Muscle layer of colon (tissue), 2 donors: ENCODE data around the gene SLC9A5.

ENCODE experiments used
- H3K27ac ChIP-seq: one replicate; pipeline ENCODE4 v1.7.0; 2013; ENCODE audit warnings: low read depth, mild to moderate bottlenecking, low read length, moderate library complexity
- H3K27me3 ChIP-seq, 2 donors: one replicate each; pipeline ENCODE4 v1.7.0; 2013; ENCODE audit warnings: low read length in 2 of 2, mild to moderate bottlenecking in 2 of 2; ENCODE audit not compliant: insufficient read depth in 2 of 2, control insufficient read depth in 1 of 2
- H3K36me3 ChIP-seq: one replicate; pipeline ENCODE4 v1.7.0; 2013; ENCODE audit warnings: mild to moderate bottlenecking, low read length; ENCODE audit not compliant: insufficient read depth
- H3K4me1 ChIP-seq: one replicate; pipeline ENCODE4 v1.7.0; 2013; ENCODE audit warnings: mild to moderate bottlenecking, low read length; ENCODE audit not compliant: insufficient read depth
- H3K4me3 ChIP-seq, 2 donors: one replicate each; pipeline ENCODE4 v1.7.0; 2013; ENCODE audit warnings: low read length in 2 of 2, low read depth in 1 of 2, mild to moderate bottlenecking in 1 of 2, moderate library complexity in 1 of 2
- H3K9ac ChIP-seq: one replicate; pipeline ENCODE4 v1.7.0; 2013; ENCODE audit warnings: low read length
- H3K9me3 ChIP-seq: one replicate; pipeline ENCODE4 v1.7.0; 2013; ENCODE audit warnings: mild to moderate bottlenecking, low read length
- donor health status: abdominal sarcoma.
- donor health status: Adenocarcinoma of cecum.

SLC9A5 gene

DNA sequence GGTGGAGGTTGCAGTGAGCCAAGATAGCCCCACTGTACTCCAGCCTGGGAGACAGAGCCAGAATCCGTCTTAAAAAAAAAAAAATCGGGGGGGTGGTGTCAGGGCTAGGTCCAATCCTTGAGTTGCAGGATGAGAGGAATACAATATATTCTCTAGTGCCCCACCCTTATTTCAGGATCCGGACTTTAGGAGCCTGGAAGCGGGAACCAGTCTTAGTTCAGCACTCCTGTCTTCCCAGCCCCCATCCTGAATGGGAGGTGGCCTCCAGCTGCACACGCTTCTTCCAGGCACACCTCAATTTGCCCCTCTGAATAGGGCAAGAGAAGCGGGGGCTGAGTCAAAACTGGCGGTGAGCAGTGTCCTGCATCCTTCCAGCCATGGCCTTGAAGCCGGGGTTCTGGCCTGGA lies 3.1 kb upstream of the SLC9A5 start:
- Histone ChIP-seq H3K9me3 (no peaks in the 10 kb centered on the region), H3K4me1 (peaks cover 40% of the 10 kb centered on the region), H3K27me3 (peaks cover 17 to 23% of the 10 kb centered on the region in 2 donors), H3K27ac (peak overlapping the region; percentile 91), H3K36me3 (no peaks in the 10 kb centered on the region), H3K9ac (peak overlapping the region; percentile 13), H3K4me3 (peak overlapping the region; percentile 73 to 82)

DNA sequence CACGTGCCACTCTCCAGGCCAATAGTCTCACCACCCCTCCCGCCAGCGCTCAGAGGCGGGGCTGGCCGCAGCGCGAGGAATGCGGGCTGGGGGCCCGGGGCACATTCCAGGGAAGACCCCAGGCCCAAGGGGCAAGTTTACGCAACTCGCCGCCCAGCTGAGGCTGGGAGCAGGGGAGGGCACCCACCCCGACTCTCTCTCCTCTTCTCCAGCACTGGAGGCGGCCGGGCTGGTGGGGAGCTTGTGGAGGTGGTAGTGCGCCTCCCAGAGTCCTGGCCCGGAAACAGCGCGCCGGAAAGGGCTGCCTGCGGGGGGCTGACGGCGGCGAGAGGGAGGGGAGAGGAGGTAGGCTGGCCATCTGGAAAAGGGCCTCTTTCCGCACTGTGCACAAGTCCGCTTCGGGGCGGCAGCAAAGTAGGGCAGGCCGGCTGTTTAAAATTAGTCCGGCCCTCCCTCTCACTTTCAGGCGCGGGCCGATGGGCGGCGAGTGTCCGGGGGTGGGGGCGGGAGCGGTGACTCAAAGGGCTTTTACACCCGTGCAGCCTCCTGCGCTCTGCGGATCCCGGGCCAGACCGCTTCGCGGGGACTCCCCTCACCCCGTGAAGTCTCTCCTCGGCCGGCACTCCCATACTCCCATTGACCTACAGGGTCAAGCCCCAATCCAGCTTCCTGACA lies 2.6 kb upstream of the SLC9A5 start:
- H3K27me3 ChIP-seq, result peaks cover 22 to 28% of the 10 kb centered on the region in 2 donors
- peaks cover 39% of the 10 kb centered on the region for H3K4me1 ChIP-seq

DNA sequence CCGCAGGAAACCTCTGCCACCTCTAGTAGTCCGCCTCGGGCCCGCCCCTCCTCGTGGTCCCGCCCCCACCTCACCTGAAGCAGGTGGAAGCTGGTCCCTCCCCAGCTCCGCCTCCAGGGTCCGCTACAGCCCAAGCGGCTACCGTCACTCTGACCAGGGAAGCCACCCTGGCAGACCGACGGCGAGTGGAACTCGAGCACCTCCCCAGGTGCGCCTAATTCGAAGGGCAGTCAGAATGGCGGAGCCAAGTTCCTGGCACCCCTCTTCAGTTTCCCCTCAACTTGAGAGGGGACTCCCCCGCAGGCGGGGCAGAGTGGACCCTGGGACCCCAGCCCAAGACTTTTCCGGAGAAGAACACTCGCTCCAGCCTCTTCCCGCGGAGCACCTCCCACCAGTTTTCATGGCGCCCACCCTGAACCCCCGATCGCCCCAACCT lies 2.0 kb upstream of the SLC9A5 start:
- peaks cover 35% of the 10 kb centered on the region for H3K4me1 ChIP-seq
- peak overlapping the region; percentile 91 for H3K27ac ChIP-seq
- peaks cover 22 to 32% of the 10 kb centered on the region in 2 donors for H3K27me3 ChIP-seq
- H3K36me3 ChIP-seq, result no peaks in the 10 kb centered on the region
- peak overlapping the region; percentile 73 to 82 for H3K4me3 ChIP-seq
- no peaks in the 10 kb centered on the region for H3K9me3 ChIP-seq
- peak overlapping the region; percentile 19 for H3K9ac ChIP-seq

More for the DNA sequence above, 2.6 kb upstream of the SLC9A5 start:
- Histone ChIP-seq H3K9me3 (no peaks in the 10 kb centered on the region), H3K36me3 (no peaks in the 10 kb centered on the region), H3K27ac (peak overlapping the region; percentile 91), H3K9ac (peak overlapping the region; percentile 19), H3K4me3 (peak overlapping the region; percentile 73 to 82)

DNA sequence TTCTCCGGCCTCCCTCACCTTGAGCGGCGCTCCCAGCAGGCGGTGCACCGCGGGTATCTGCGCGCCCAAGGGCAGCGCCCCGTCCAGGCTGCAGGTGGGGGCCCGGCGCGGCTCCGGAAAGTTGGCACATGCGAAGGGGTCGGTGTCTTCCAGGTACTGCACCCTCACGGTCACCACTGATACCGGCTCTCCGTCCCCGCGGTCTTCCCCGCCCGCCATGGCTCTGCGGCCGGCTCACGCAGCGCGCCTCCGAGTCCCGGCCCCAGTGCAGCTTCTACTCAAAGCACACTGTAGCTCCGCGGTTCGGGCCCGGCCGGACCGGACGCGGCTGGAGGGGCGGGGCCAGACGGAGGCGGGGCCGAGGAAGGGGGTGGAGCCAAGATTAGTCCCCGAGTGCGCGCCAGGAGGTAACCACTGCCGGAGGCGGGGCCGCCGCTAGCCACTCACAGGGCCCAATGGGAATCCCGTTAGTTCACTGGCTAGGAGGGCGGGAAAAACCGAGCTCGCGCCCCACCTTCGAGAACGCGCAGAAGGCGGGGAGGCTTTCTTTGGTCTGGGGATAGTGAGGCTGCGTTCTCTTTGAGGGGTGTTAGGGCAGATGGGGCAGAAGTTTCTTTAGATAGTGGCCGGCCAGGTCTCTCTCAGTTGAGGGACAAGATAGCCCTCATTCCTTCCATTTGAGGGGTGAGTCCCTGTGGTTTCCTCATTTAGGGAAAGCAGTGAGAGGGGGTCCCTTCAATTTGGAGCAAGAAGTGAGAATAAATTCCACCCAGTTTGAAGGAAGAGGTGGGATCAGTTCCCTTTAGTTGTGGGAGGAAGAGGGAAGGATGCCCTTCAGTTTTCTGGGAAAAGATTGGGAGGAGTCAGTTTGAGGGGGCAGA lies 1.3 kb upstream of the SLC9A5 start, which contains the start of gene FHOD1:
Gene FHOD1, minus strand, starts transcription at position 290 of the 881 bp plus-strand sequence. Its CDS starts 71 bp downstream, at position 219.
- H3K4me1 ChIP-seq, result peaks cover 35% of the 10 kb centered on the region
- peak within 1 kb of the TSS; percentile 73 to 82 for H3K4me3 ChIP-seq
- peaks cover 22 to 36% of the 10 kb centered on the region in 2 donors for H3K27me3 ChIP-seq

DNA sequence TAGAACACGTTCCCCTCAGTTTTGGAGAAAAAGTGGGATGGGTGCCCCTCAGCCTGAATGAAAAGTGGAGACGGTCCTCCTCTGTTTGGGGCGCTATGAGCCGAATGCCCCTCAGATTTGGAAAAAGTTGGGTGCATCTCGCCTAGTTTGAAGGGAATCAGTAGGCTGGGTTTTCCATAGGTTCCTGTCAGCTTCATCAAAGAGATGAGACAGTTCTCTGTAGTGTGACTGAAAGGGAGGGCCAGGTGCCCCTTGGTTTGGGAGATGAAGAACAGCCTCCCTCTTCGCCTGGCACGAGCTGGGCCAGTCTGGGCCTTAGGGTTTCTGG lies 742 bp upstream of the SLC9A5 start:
- Histone ChIP-seq H3K9ac (no peak overlapping the region), H3K4me1 (peaks cover 35% of the 10 kb centered on the region), H3K27ac (no peak overlapping the region)

More for the DNA sequence above, 1.3 kb upstream of the SLC9A5 start, which contains the start of gene FHOD1:
- peak within 1 kb of the TSS; percentile 91 for H3K27ac ChIP-seq
- peak within 1 kb of the TSS; percentile 19 for H3K9ac ChIP-seq
- no peaks in the 10 kb centered on the region for H3K9me3 ChIP-seq
- H3K36me3 ChIP-seq, result no peaks in the 10 kb centered on the region

DNA sequence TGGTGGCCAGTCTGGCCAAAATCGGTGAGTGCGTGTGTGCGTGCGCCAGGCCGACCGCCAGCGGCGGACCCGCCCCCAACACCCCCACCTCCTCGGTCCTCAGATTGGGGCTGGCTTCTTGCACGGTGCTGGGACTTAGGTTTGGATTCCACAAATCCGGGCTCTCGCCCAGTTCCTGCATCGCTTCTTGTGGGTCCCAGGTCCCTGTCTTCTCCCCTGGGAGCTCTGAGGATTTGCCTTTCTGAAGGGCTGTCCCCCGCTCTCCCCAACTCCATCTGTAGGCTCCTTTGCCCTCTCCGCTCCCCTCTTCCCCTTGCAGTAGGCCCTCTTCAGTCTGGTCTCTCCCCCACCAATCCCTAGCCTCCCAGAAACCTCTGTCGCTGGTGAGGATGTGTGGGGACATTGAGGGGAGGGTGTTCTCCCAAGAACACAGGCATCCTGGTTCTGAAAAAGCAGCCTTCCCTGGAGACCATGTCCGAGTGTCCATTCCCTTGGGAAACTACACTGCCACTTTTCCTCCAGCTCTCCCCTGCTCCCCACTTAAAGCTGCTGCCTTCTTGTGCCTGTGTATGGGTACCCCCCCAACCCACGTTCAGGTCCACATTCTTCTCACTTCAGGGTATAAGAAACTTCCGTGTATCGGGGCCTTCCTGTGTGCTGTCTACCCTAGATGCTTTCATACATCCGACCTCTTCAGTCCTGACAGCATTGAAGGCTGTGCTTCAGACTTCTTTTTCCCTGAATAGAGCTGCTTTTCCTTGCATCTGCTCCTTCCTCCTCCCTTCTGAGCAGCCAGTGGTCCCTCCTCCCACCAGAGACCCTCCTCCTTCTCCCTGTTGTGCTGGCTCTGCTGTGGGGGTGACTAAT lies 632 bp downstream of the SLC9A5 start:
- peak overlapping the region; percentile 49 to 82 for H3K4me3 ChIP-seq
- peaks cover 22 to 42% of the 10 kb centered on the region in 2 donors for H3K27me3 ChIP-seq
- H3K27ac ChIP-seq, result no peak overlapping the region
- H3K9ac ChIP-seq, result no peak overlapping the region
- H3K36me3 ChIP-seq, result no peaks in the 10 kb centered on the region
- H3K4me1 ChIP-seq, result peaks cover 29% of the 10 kb centered on the region
- no peaks in the 10 kb centered on the region for H3K9me3 ChIP-seq

More for the DNA sequence above, 742 bp upstream of the SLC9A5 start:
- Histone ChIP-seq H3K4me3 (peak overlapping the region; percentile 49 to 82), H3K9me3 (no peaks in the 10 kb centered on the region), H3K36me3 (no peaks in the 10 kb centered on the region), H3K27me3 (peaks cover 22 to 42% of the 10 kb centered on the region in 2 donors)

DNA sequence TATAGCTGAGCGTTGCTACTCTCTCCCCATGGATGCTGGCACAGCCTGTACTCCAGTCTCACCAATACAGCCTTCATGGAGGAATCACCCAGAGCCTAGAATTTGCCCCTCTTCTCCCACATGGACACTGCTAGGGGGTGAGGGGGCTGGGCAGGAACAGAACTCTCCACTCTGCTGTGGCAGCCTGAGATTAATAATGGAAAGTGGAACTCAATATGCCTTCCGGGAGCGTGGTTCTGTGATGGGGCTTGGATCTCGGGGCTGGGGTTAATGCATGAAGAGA lies 1.2 kb downstream of the SLC9A5 start:
- Histone ChIP-seq H3K4me1 (peaks cover 24% of the 10 kb centered on the region), H3K36me3 (no peaks in the 10 kb centered on the region), H3K27me3 (peaks cover 22 to 42% of the 10 kb centered on the region in 2 donors), H3K9me3 (no peaks in the 10 kb centered on the region), H3K27ac (no peak overlapping the region), H3K4me3 (no peak overlapping the region), H3K9ac (no peak overlapping the region)

DNA sequence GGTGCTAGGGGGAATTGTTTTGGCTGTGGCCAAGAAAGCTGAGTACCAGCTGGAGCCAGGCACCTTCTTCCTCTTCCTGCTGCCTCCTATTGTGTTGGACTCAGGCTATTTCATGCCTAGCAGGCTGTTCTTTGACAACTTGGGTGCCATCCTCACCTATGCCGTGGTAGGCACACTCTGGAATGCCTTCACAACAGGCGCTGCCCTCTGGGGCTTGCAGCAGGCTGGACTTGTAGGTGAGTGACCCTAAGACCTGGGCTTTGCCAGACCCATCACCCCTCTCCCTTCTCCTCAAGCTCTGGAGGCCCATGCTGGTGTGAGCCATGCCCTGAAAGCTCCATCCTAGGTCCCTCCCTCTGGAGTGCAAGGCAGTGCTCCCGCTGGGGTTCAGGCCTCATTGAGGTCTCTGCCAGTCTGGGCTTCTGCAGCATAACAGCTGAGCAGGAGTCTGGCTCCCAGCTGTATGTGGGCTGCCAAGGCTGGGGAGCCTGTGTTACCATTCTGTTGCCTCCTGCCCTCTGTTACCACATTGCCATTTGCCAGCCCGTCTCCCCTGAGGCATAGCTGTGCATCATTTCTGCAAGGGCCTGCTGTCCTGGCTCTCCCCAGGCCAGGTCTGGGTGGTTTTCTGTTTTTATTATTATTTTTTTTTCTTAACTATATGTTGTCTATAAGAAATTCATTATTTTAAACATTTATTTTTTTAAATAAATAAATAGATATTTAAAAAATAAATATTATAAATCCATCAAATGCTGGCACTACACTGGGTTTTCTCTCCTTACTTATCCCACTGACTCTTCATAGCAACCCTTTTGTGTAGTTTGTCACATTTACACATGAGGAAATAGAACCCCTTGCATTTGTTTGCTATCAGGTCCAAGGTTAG lies 4.1 kb downstream of the SLC9A5 start:
- Histone ChIP-seq H3K9ac (no peak overlapping the region), H3K36me3 (no peaks in the 10 kb centered on the region), H3K27ac (no peak overlapping the region), H3K4me3 (no peak overlapping the region), H3K9me3 (no peaks in the 10 kb centered on the region), H3K4me1 (peaks cover 11% of the 10 kb centered on the region), H3K27me3 (peaks cover 22 to 55% of the 10 kb centered on the region in 2 donors)

DNA sequence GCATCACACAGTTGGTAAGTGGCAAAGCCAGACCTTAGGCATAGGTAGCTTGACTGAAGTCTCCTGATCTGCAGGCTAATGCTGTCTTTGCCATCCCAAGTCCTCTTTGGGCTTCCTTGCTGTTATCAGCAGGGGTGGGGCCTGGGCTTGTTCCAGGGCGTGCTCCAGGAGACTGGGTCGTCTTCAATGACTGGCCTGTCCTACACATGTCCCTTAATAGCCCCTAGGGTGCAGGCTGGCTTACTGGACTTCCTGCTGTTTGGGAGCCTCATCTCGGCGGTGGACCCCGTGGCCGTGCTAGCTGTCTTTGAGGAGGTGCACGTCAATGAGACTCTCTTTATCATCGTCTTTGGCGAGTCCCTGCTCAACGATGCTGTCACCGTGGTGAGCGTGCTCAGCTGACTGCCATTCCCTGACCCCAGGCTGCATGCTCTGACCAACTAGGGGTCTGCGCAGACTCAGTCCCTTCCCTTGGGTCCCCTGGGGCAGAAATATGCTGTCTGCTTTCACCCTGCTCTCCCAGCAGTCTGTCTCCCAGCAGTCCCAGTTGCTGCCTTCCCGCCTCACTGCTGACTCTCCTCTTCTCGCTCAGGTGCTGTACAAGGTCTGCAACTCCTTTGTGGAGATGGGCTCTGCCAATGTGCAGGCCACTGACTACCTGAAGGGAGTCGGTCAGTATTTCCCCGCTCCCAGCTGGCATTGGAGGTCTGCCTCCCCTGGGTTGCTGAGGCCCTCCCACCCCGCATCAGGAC lies 6.2 kb downstream of the SLC9A5 start:
- H3K4me1 ChIP-seq, result no peaks in the 10 kb centered on the region

More for the DNA sequence above, 6.2 kb downstream of the SLC9A5 start:
- Histone ChIP-seq H3K36me3 (no peaks in the 10 kb centered on the region), H3K4me3 (no peak overlapping the region), H3K9ac (no peak overlapping the region), H3K27ac (no peak overlapping the region), H3K27me3 (peaks cover 12 to 39% of the 10 kb centered on the region in 2 donors), H3K9me3 (no peaks in the 10 kb centered on the region)
